ENCODE results near the gene EIF4E3. TPM values are rescaled to one million over a fixed set of nuclear protein-coding genes. Genes with fewer than 3 reads are reported as not detected.

The EIF4E3 gene
- total RNA-seq, 6 donors from 2014 or later, result 7.3 to 40.2 (median 21.2) TPM

DNA sequence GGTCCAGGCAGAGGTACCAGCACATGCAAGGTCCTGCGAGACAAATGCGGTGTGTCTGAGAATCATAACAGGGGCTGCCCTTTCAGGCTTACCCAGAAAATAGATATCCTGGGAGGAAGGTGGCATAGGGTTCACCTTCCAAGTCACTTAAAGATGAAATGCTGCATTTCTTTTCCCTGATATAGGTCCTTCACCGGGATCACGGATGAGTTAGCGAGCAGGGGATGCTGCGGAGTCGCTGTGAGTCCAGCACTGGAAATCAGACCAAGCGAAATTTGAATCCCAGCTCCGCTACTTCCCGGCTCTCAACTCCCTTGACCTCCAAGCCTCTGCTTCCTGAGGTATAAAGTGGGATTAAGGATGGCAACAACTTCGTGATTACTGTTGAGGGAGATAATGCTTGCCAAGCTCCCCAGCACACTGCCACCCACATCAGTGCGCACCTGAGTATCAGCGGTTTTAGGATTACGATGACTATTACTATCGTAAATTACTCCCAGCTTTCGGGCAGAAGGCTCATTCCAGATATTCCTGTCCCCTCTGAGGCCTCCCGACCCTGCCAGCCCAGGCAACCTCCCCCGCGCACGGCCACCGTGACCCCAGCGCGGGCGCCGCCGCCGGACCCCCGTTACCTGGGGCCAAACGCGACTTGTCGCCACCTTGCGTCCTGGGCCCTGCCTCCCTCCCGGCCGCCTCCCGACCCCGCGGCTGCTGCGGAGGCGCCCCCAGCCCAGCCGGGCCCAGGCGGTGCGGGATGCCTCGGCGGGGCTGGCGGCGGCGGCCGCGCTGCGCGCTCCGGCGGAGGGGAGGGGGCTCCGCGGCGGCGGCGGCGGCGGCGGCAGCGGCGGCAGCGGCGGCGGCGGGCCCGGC is 27.9 kb upstream of the EIF4E3 start:
- Histone ChIP-seq H3K9me3 (no peaks in the 10 kb centered on the region), H3K27me3 (peaks cover 0 to 14% (median 0%) of the 10 kb centered on the region in 4 donors), H3K4me3 (peak overlapping the region in 3 of 4 donors; percentile 58 to 66 (median 60)), H3K4me1 (peaks cover 0 to 25% (median 7%) of the 10 kb centered on the region in 4 donors), H3K27ac (peak overlapping the region in 1 of 4 donors; percentile 79), H3K36me3 (no peaks in the 10 kb centered on the region)
- 23 to 32% methylated on average over 6 to 26 of the region's 68 CpGs for WGBS, 2 donors
- DNase-seq (peak in 1 of 2 donors; percentile 79), ATAC-seq (ENCODE audit: low FRiP score in 2 of 2) (no peak)
- TF ChIP-seq, protein P1, sequence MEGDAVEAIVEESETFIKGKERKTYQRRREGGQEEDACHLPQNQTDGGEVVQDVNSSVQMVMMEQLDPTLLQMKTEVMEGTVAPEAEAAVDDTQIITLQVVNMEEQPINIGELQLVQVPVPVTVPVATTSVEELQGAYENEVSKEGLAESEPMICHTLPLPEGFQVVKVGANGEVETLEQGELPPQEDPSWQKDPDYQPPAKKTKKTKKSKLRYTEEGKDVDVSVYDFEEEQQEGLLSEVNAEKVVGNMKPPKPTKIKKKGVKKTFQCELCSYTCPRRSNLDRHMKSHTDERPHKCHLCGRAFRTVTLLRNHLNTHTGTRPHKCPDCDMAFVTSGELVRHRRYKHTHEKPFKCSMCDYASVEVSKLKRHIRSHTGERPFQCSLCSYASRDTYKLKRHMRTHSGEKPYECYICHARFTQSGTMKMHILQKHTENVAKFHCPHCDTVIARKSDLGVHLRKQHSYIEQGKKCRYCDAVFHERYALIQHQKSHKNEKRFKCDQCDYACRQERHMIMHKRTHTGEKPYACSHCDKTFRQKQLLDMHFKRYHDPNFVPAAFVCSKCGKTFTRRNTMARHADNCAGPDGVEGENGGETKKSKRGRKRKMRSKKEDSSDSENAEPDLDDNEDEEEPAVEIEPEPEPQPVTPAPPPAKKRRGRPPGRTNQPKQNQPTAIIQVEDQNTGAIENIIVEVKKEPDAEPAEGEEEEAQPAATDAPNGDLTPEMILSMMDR (IDR thresholded peaks at IDR 0.05), result no peak
- TF ChIP-seq EP300 (IDR thresholded peaks at IDR 0.05) (no peak), POLR2AphosphoS5 (IDR thresholded peaks at IDR 0.05) (no peak), POLR2A (IDR thresholded peaks at IDR 0.05) (no peak)

- ATAC-seq (ENCODE audit: low FRiP score in 2 of 2) (no peak), DNase-seq (no peak)
- 87 to 89% methylated on average over 4 of the region's 4 CpGs for WGBS, 2 donors
- Histone ChIP-seq H3K27me3 (peaks cover 0 to 14% (median 0%) of the 10 kb centered on the region in 4 donors), H3K9me3 (no peaks in the 10 kb centered on the region), H3K4me1 (peaks cover 0 to 25% (median 7%) of the 10 kb centered on the region in 4 donors), H3K27ac (no peak overlapping the region), H3K4me3 (no peak overlapping the region), H3K36me3 (no peaks in the 10 kb centered on the region)
- TF ChIP-seq, protein P1 (IDR thresholded peaks at IDR 0.05), result no peak
- TF ChIP-seq POLR2A (IDR thresholded peaks at IDR 0.05) (no peak), POLR2AphosphoS5 (IDR thresholded peaks at IDR 0.05) (no peak)
Observed at GRCh38 chr3:71751602-71752001, 26.4 kb upstream of the EIF4E3 start.

GRCh38 chr3:71744738-71745137 is 19.5 kb upstream of the EIF4E3 start:
- Histone ChIP-seq H3K9me3 (peaks cover 15 to 24% (median 18%) of the 10 kb centered on the region in 4 donors), H3K36me3 (no peaks in the 10 kb centered on the region), H3K27me3 (no peaks in the 10 kb centered on the region), H3K4me3 (no peak overlapping the region), H3K4me1 (no peaks in the 10 kb centered on the region), H3K27ac (no peak overlapping the region)
- DNase-seq, result no peak
- 82 to 84% methylated on average over 3 of the region's 3 CpGs for WGBS, 2 donors
- no peak for ATAC-seq (ENCODE audit: low FRiP score in 2 of 2)
- TF ChIP-seq, protein P1 (IDR thresholded peaks at IDR 0.05), result no peak
- TF ChIP-seq EP300 (IDR thresholded peaks at IDR 0.05) (no peak), POLR2A (IDR thresholded peaks at IDR 0.05) (no peak), POLR2AphosphoS5 (IDR thresholded peaks at IDR 0.05) (no peak)

DNA sequence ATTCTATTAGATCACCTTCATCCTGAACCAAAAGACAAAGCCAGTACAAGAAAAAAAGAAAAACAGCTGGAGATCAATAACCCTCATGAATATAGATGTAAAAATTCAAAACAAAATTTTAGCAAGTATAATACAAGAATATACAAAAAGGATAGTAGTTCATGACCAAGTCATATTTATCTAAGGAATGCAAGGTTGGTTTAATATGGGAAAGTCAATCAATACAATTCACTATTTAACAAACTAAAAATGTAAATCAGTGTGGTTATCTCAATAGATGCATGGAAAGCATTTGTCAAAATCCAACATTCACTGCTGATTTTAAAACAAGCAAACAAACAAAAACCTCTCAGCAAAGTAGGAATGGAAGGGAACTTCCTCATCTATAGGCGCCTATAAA is 17.4 kb upstream of the EIF4E3 start:
- no peak overlapping the region for H3K4me3 ChIP-seq
- TF ChIP-seq POLR2AphosphoS5 (IDR thresholded peaks at IDR 0.05) (no peak), EP300 (IDR thresholded peaks at IDR 0.05) (no peak), POLR2A (IDR thresholded peaks at IDR 0.05) (no peak)
- TF ChIP-seq, protein P1 (IDR thresholded peaks at IDR 0.05), result no peak

More for the DNA sequence above, 17.4 kb upstream of the EIF4E3 start:
- ATAC-seq (ENCODE audit: low FRiP score in 2 of 2), result no peak
- Histone ChIP-seq H3K4me1 (no peaks in the 10 kb centered on the region), H3K9me3 (peaks cover 16 to 24% (median 19%) of the 10 kb centered on the region in 4 donors), H3K27ac (no peak overlapping the region), H3K36me3 (no peaks in the 10 kb centered on the region), H3K27me3 (no peaks in the 10 kb centered on the region)
- WGBS, 2 donors, result 95 to 100% methylated on average over 1 of the region's 1 CpG
- no peak for DNase-seq

Data from upper lobe of left lung (tissue), 6 donors.